ENCODE measurements around the gene STRAP.

The STRAP gene

GRCh38 chr12:15855646-15856045 lies 26.5 kb upstream of the STRAP start:
- peak; percentile 48 for DNase-seq (ENCODE audit: low read depth)
- H3K4me3 ChIP-seq (ENCODE audit: low read length) = no peak overlapping the region
- TF ChIP-seq CTCF (conservative IDR thresholded peaks at IDR 0.05; ENCODE audit: low read length) = no peak

GRCh38 chr12:15856097-15856982 lies 25.8 kb upstream of the STRAP start:
- peak; percentile 67 for DNase-seq (ENCODE audit: low read depth)
- TF ChIP-seq CTCF (conservative IDR thresholded peaks at IDR 0.05; ENCODE audit: low read length) = peak; percentile 85
- no peak overlapping the region for H3K4me3 ChIP-seq (ENCODE audit: low read length)

GRCh38 chr12:15858353-15858752 lies 23.8 kb upstream of the STRAP start:
- no peak for TF ChIP-seq CTCF (conservative IDR thresholded peaks at IDR 0.05; ENCODE audit: low read length)

GRCh38 chr12:15859116-15859515 lies 23.1 kb upstream of the STRAP start:
- no peak for DNase-seq (ENCODE audit: low read depth)
- H3K4me3 ChIP-seq (ENCODE audit: low read length) = no peak overlapping the region
- TF ChIP-seq CTCF (conservative IDR thresholded peaks at IDR 0.05; ENCODE audit: low read length) = no peak

More at GRCh38 chr12:15858353-15858752, 23.8 kb upstream of the STRAP start:
- no peak for DNase-seq (ENCODE audit: low read depth)
- H3K4me3 ChIP-seq (ENCODE audit: low read length) = no peak overlapping the region

GRCh38 chr12:15861404-15861803 lies 20.8 kb upstream of the STRAP start:
- H3K4me3 ChIP-seq (ENCODE audit: low read length) = no peak overlapping the region
- no peak for DNase-seq (ENCODE audit: low read depth)
- TF ChIP-seq CTCF (conservative IDR thresholded peaks at IDR 0.05; ENCODE audit: low read length) = no peak

GRCh38 chr12:15862840-15863239 lies 19.3 kb upstream of the STRAP start:
- no peak overlapping the region for H3K4me3 ChIP-seq (ENCODE audit: low read length)
- no peak for DNase-seq (ENCODE audit: low read depth)
- TF ChIP-seq CTCF (conservative IDR thresholded peaks at IDR 0.05; ENCODE audit: low read length) = no peak

GRCh38 chr12:15863372-15863771 lies 18.8 kb upstream of the STRAP start:
- no peak for TF ChIP-seq CTCF (conservative IDR thresholded peaks at IDR 0.05; ENCODE audit: low read length)
- no peak overlapping the region for H3K4me3 ChIP-seq (ENCODE audit: low read length)
- DNase-seq (ENCODE audit: low read depth) = no peak

All from AG10803 (cell line).